Uterus (tissue), 4 donors: Measurements from ENCODE around the gene SCAMP4. TPM values are rescaled to one million over a fixed set of nuclear protein-coding genes. Genes with fewer than 3 reads are reported as not detected.

ENCODE experiments used
- DNase-seq, 2 donors: peaks; one replicate each; pipeline ENCODE4 v3.0.0-alpha.2; 2019 to 2020
- H3K27ac ChIP-seq, 2 donors: fragments of 200-600 bp; sonication (generic); 1 replicate in 1 of 2; 2 replicates in 1 of 2; pipeline ENCODE4 v1.5.1; 2016 to 2018
- H3K27me3 ChIP-seq, 2 donors: fragments of 200-600 bp; sonication (generic); one replicate each; pipeline ENCODE4 v1.5.1; 2018 to 2019; ENCODE audit warnings: control low read depth in 1 of 2
- H3K36me3 ChIP-seq, 2 donors: fragments of 200-600 bp; sonication (generic); one replicate each; pipeline ENCODE4 v1.5.1; 2019; ENCODE audit warnings: control low read depth in 1 of 2
- H3K4me1 ChIP-seq, 2 donors: fragments of 200-600 bp; sonication (generic); one replicate each; pipeline ENCODE4 v1.5.1; 2018 to 2019; ENCODE audit warnings: control low read depth in 1 of 2
- H3K4me3 ChIP-seq, 2 donors: fragments of 200-600 bp; sonication (generic); 1 replicate in 1 of 2; 2 replicates in 1 of 2; pipeline ENCODE4 v1.5.1; 2018 to 2019; ENCODE audit warnings: mild to moderate bottlenecking in 1 of 2
- H3K9me3 ChIP-seq, 2 donors: fragments of 200-600 bp; sonication (generic); one replicate each; pipeline ENCODE4 v1.5.1; 2019; ENCODE audit warnings: control low read depth in 1 of 2
- POLR2A ChIP-seq, 2 donors: fragments of 450-650 bp; IDR thresholded peaks; one replicate each; pipeline ENCODE4 v1.6.1; 2016; ENCODE audit warnings: antibody characterized with exemption in 2 of 2, mild to moderate bottlenecking in 1 of 2, moderate library complexity in 1 of 2
- intact Hi-C: fragments of 100-400 bp; cut with DNase I; formaldehyde crosslinking; loops from one replicate; pipeline ENCODE4 v1.15.1; 2023; ENCODE audit warnings: low total_unique reads
- total RNA-seq, 4 donors: library from RNA; depleted of rRNA in 3 of 4; stranded (reverse); fragments of >200 nt in 3 of 4; gene quantifications; one replicate each; pipeline versions ENCODE4 v1.1.0 to v1.2.4, GENCODE V29; 2014 to 2023
- TF ChIP-seq, protein P1 (sequence below), 4 experiments: fragments of 200-600 bp in 2 of 4; fragments of 450-650 bp in 2 of 4; sonication (generic) in 2 of 4; IDR thresholded peaks; one replicate each; pipeline ENCODE4 v1.5.1; 2016 to 2019; ENCODE audit warnings: antibody characterized with exemption in 4 of 4, mild to moderate bottlenecking in 2 of 4, moderate library complexity in 1 of 4
- donor health status: DM: yes; HTN: yes; CAD: no.

SCAMP4 gene
- total RNA-seq, 4 donors from 2014 or later, result 9.5 to 68.9 (median 28.0) TPM

DNA sequence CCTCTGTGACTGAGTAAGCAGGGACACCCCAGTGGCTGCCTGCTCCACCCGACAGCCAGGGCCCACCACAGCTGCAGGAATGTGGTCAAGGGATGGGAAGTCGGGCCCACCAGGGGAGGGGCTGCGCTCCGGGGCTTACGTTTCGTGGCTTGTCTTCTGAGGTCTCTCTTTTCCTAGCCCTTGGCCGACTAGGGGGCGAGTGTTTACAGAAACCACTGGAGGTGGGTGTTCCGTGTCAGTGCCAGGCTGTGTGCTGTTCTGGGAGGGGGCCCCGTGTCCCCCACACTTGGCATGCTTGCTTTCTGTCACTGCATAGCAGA lies 4.5 kb downstream of the SCAMP4 start:
- intact Hi-C loops, result no loop called here
- Histone ChIP-seq H3K4me1 (no peaks in the 10 kb centered on the region), H3K4me3 (no peak overlapping the region), H3K9me3 (no peaks in the 10 kb centered on the region), H3K27me3 (no peaks in the 10 kb centered on the region), H3K27ac (no peak overlapping the region), H3K36me3 (no peaks in the 10 kb centered on the region)
- no peak for TF ChIP-seq POLR2A (IDR thresholded peaks at IDR 0.05)
- TF ChIP-seq, protein P1, sequence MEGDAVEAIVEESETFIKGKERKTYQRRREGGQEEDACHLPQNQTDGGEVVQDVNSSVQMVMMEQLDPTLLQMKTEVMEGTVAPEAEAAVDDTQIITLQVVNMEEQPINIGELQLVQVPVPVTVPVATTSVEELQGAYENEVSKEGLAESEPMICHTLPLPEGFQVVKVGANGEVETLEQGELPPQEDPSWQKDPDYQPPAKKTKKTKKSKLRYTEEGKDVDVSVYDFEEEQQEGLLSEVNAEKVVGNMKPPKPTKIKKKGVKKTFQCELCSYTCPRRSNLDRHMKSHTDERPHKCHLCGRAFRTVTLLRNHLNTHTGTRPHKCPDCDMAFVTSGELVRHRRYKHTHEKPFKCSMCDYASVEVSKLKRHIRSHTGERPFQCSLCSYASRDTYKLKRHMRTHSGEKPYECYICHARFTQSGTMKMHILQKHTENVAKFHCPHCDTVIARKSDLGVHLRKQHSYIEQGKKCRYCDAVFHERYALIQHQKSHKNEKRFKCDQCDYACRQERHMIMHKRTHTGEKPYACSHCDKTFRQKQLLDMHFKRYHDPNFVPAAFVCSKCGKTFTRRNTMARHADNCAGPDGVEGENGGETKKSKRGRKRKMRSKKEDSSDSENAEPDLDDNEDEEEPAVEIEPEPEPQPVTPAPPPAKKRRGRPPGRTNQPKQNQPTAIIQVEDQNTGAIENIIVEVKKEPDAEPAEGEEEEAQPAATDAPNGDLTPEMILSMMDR (IDR thresholded peaks at IDR 0.05), result no peak
- no peak for DNase-seq

DNA sequence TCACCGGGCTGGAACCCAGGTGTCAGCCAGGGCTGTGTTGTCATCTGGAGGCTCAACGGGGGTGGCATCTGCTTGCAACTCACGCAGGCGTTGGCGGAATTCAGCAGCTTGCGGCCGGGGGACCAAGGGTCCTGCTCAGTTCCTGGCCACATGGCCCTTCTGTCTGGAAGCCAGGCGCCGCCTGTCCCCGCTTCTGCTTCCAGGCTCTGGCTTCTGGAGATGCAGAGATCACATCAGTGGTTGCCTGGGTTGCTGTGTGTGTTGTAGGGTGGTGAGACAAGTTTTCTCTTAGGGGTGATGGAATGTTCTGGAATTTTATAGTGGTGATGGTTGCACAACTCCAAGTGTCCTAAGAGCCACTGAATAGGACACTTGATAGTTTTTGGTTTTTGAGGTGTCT lies 5.0 kb downstream of the SCAMP4 start:
- H3K36me3 ChIP-seq, result no peaks in the 10 kb centered on the region
- TF ChIP-seq, protein P1 (IDR thresholded peaks at IDR 0.05), result no peak
- TF ChIP-seq POLR2A (IDR thresholded peaks at IDR 0.05), result no peak
- H3K9me3 ChIP-seq, result no peaks in the 10 kb centered on the region
- H3K27me3 ChIP-seq, result no peaks in the 10 kb centered on the region
- H3K4me1 ChIP-seq, result no peaks in the 10 kb centered on the region
- no peak overlapping the region for H3K27ac ChIP-seq
- no peak for DNase-seq
- H3K4me3 ChIP-seq, result no peak overlapping the region
- intact Hi-C loops, result no loop called here

DNA sequence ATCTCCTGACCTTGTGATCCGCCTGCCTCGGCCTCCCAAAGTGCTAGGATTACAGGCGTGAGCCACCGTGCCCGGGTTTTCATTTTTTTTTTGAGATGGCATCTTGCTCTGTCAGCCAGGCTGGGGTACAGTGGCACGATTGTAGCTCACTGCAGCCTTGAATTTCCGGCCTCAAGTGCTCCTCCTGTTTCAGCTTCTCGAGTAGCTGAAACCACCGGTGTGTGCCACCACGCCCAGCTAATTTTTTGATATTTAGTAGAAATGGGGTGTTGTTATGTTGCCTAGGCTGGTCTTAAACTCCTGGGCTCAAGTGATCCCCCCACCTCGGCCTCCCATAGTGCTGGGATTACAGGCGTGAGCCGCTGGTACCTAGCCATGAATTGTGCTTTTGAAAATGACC lies 5.9 kb downstream of the SCAMP4 start:
- DNase-seq, result no peak
- Histone ChIP-seq H3K36me3 (no peaks in the 10 kb centered on the region), H3K4me3 (no peak overlapping the region), H3K27me3 (no peaks in the 10 kb centered on the region), H3K4me1 (no peaks in the 10 kb centered on the region), H3K9me3 (no peaks in the 10 kb centered on the region), H3K27ac (no peak overlapping the region)
- intact Hi-C loops, result no loop called here
- TF ChIP-seq POLR2A (IDR thresholded peaks at IDR 0.05), result no peak
- TF ChIP-seq, protein P1 (IDR thresholded peaks at IDR 0.05), result no peak

DNA sequence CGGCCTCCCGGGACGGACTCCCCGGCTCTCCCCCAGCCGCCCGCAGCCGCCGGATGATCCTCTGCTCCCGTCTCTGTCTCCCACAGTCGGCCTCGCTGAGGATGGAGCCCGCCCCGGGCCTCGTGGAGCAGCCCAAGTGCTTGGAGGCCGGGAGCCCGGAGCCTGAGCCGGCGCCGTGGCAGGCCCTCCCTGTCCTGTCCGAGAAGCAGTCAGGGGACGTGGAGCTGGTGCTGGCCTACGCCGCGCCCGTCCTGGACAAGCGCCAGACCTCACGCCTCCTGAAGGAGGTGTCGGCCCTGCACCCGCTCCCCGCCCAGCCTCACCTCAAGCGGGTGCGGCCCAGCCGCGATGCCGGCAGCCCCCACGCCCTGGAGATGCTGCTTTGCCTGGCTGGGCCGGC lies 6.8 kb downstream of the SCAMP4 start:
- no peak for DNase-seq
- Histone ChIP-seq H3K9me3 (no peaks in the 10 kb centered on the region), H3K27me3 (no peaks in the 10 kb centered on the region), H3K4me1 (no peaks in the 10 kb centered on the region), H3K4me3 (no peak overlapping the region), H3K36me3 (no peaks in the 10 kb centered on the region), H3K27ac (no peak overlapping the region)
- no peak for TF ChIP-seq POLR2A (IDR thresholded peaks at IDR 0.05)
- TF ChIP-seq, protein P1 (IDR thresholded peaks at IDR 0.05), result no peak
- intact Hi-C loops, result no loop called here

DNA sequence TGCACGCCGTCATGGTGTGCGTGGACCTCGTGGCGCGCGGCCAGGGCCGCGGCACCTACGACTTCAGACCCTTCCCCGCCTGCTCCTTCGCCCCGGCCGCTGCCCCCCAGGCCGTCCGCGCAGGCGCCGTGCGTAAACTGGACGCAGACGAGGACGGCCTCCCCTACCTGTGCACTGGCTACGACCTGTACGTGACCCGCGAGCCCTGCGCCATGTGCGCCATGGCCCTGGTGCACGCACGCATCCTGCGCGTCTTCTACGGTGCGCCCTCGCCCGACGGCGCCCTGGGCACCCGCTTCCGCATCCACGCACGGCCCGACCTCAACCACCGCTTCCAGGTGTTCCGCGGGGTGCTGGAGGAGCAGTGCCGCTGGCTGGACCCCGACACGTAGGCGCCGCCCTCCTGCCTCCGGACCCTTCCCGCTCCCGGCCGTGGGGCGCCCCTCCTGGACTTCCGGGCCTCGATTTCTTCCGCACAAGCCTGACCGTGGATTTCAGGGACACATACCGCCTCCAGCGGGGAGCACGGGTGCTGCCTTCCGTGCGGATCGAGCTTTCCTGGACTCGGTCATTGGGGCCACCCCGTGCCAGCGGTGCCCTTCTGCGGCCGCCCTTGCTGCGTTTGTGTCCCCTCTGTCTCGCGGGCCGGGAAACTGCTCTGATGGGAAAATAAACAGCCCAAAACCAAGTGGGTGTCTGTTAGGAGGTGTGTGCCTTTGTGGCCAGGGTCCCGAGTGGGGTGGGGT lies 7.7 kb downstream of the SCAMP4 start:
- TF ChIP-seq POLR2A (IDR thresholded peaks at IDR 0.05), result no peak
- TF ChIP-seq, protein P1 (IDR thresholded peaks at IDR 0.05), result no peak
- H3K9me3 ChIP-seq, result no peaks in the 10 kb centered on the region
- no peak overlapping the region for H3K27ac ChIP-seq
- no peaks in the 10 kb centered on the region for H3K36me3 ChIP-seq
- H3K4me3 ChIP-seq, result no peak overlapping the region
- no peaks in the 10 kb centered on the region for H3K27me3 ChIP-seq
- no peaks in the 10 kb centered on the region for H3K4me1 ChIP-seq
- DNase-seq, result no peak
- intact Hi-C loops, result no loop called here
